B cell (primary cell): ENCODE results near the gene BICDL1. TPM values are rescaled to one million over a fixed set of nuclear protein-coding genes. Genes with fewer than 3 reads are reported as not detected.

ENCODE experiments used
- ATAC-seq: fragments of 200-7000 bp; cut with Tn5 transposase; one replicate; pipeline ENCODE4 v1.10.0; 2021; ENCODE audit warnings: low read depth, mild to moderate bottlenecking, moderate number of reproducible peaks, moderate library complexity
- CTCF ChIA-PET: fragments of 350-600 bp; sonication (Branson Sonifier 250); formaldehyde crosslinking; loops from one replicate; lab custom pipeline; 2021; ENCODE audit warnings: antibody characterized with exemption, inconsistent platforms; lab: Charles Lee
- POLR2A ChIA-PET: fragments of 350-600 bp; sonication (Branson Sonifier 250); formaldehyde crosslinking; loops from one replicate; lab custom pipeline; 2021; ENCODE audit warnings: antibody characterized with exemption; lab: Charles Lee
- DNase-seq: peaks from one replicate; pipeline ENCODE4 v3.0.0; 2013
- H2AFZ ChIP-seq: 2 replicates; pipeline ENCODE4 v1.6.1; 2012; ENCODE audit warnings: mild to moderate bottlenecking, low read depth, low read length; ENCODE audit not compliant: insufficient read depth, poor library complexity, severe bottlenecking
- H3K27ac ChIP-seq, 2 donors: 1 replicate in 1 of 2; 2 replicates in 1 of 2; pipeline ENCODE4 v1.5.1; 2012 to 2013; ENCODE audit warnings: low read length in 2 of 2, mild to moderate bottlenecking in 2 of 2, moderate library complexity in 1 of 2
- H3K27me3 ChIP-seq, 4 experiments: fragments of 200-600 bp in 1 of 4; sonication (generic) in 1 of 4; replicated peaks in 1 of 4; 1 replicate in 2 of 4; 2 replicates in 2 of 4; pipeline versions ENCODE4 v1.6.1 to v1.7.0; 2013 to 2016; ENCODE audit warnings: low read length in 3 of 4, mild to moderate bottlenecking in 2 of 4, mixed read lengths in 1 of 4, moderate library complexity in 1 of 4; ENCODE audit not compliant: insufficient read depth in 4 of 4, control insufficient read depth in 3 of 4; ENCODE audit errors: control extremely low read depth in 1 of 4
- H3K36me3 ChIP-seq, 2 experiments: replicated peaks in 1 of 2; 1 replicate in 1 of 2; 2 replicates in 1 of 2; pipeline versions ENCODE4 v1.6.1 to v1.7.1; 2013; ENCODE audit warnings: low read length in 1 of 2; ENCODE audit not compliant: insufficient read depth in 2 of 2, control insufficient read depth in 1 of 2; ENCODE audit errors: control extremely low read depth in 1 of 2, extremely low read depth in 1 of 2
- H3K4me1 ChIP-seq, 2 donors: fragments of 200-600 bp in 1 of 2; sonication (generic) in 1 of 2; 1 replicate in 1 of 2; 2 replicates in 1 of 2; pipeline versions ENCODE4 v1.5.1 to v1.6.1; 2013 to 2017; ENCODE audit warnings: low read length in 2 of 2; ENCODE audit not compliant: control insufficient read depth in 2 of 2, insufficient read depth in 2 of 2
- H3K4me2 ChIP-seq: replicated peaks from 2 replicates; pipeline ENCODE3; 2012; ENCODE audit warnings: mild to moderate bottlenecking, low read depth, low read length; ENCODE audit not compliant: poor library complexity, severe bottlenecking
- H3K4me3 ChIP-seq, 5 experiments: fragments of 200-600 bp in 1 of 5; sonication (generic) in 1 of 5; 1 replicate in 3 of 5; 2 replicates in 2 of 5; pipeline versions ENCODE4 v1.5.1 to v1.7.0; 2011 to 2016; ENCODE audit warnings: low read length in 4 of 5, mild to moderate bottlenecking in 4 of 5, low read depth in 2 of 5, control low read depth in 1 of 5, moderate library complexity in 1 of 5; ENCODE audit not compliant: insufficient read depth in 1 of 5; ENCODE audit errors: control extremely low read depth in 1 of 5, extremely low read depth in 1 of 5
- H3K79me2 ChIP-seq: fragments of 200-600 bp; sonication (generic); one replicate; pipeline ENCODE4 v1.6.0; 2016; ENCODE audit warnings: low read length; ENCODE audit not compliant: control insufficient read depth, insufficient read depth
- H3K9ac ChIP-seq: fragments of 200-600 bp; sonication (generic); 2 replicates; pipeline ENCODE4 v1.6.1; 2017; ENCODE audit warnings: mild to moderate bottlenecking, low read length, moderate library complexity
- H3K9me3 ChIP-seq, 3 donors: one replicate each; pipeline versions ENCODE4 v1.6.1 to v1.7.1; 2013; ENCODE audit warnings: low read length in 2 of 3; ENCODE audit not compliant: control insufficient read depth in 2 of 3, insufficient read depth in 1 of 3; ENCODE audit errors: control extremely low read depth in 1 of 3
- H4K20me1 ChIP-seq: 2 replicates; pipeline ENCODE4 v1.6.0; 2012; ENCODE audit warnings: mild to moderate bottlenecking, low read length; ENCODE audit not compliant: insufficient read depth, control insufficient read depth, poor library complexity, severe bottlenecking
- H3K27ac Mint-ChIP-seq: one replicate; pipeline ENCODE4 v1.8.0; 2021; ENCODE audit warnings: mixed read lengths
- H3K27me3 Mint-ChIP-seq: one replicate; pipeline ENCODE4 v1.8.0; 2021; ENCODE audit warnings: mixed read lengths
- H3K4me1 Mint-ChIP-seq: one replicate; pipeline ENCODE4 v1.8.0; 2021; ENCODE audit warnings: mixed read lengths
- H3K4me3 Mint-ChIP-seq: one replicate; pipeline ENCODE4 v1.8.0; 2021; ENCODE audit warnings: mixed read lengths
- H3K9me3 Mint-ChIP-seq: one replicate; pipeline ENCODE4 v1.8.0; 2022; ENCODE audit warnings: mixed read lengths; ENCODE audit not compliant: insufficient read depth
- EZH2 ChIP-seq: IDR thresholded peaks from 2 replicates; pipeline ENCODE4 v1.6.1; 2012; ENCODE audit warnings: borderline replicate concordance, low read depth, mild to moderate bottlenecking, moderate library complexity, low read length; ENCODE audit not compliant: insufficient read depth, poor library complexity, severe bottlenecking
- WGBS: methylation state at CpG from one replicate; pipeline ENCODE4 v1.1.5; 2013; ENCODE audit warnings: missing lambda C conversion rate; ENCODE audit not compliant: insufficient coverage; 5-methylcytosine and 5-hydroxymethylcytosine counted together
- intact Hi-C: fragments of 100-400 bp; cut with micrococcal nuclease; formaldehyde crosslinking; loops from one replicate; pipeline ENCODE4 v1.10.0; 2022
- polyA plus RNA-seq: library from polyadenylated mRNA; depleted of rRNA; stranded (reverse); fragments of >200 nt; gene quantifications from 2 replicates; pipeline ENCODE4 v1.2.3, GENCODE V29; 2012
- total RNA-seq, 2 donors: library from RNA; stranded (reverse); fragments of 120-200 nt in 1 of 2; gene quantifications; 1 replicate in 1 of 2; 2 replicates in 1 of 2; pipeline versions ENCODE4 v1.2.3 to v1.2.4, GENCODE V29; 2013 to 2022
- TF ChIP-seq, protein P1 (sequence below): fragments of 200-600 bp; IDR thresholded peaks from one replicate; pipeline ENCODE4 v1.8.0; 2022; ENCODE audit warnings: antibody characterized with exemption, mild to moderate bottlenecking

The BICDL1 gene
- total and polyA plus RNA-seq, 2 donors (not counting 1 experiment from before 2014, with no cell fraction given), result 15.6 to 41.5 TPM

- Histone ChIP-seq H3K36me3 (no peaks in the 10 kb centered on the region), H3K4me2 (no peak overlapping the region), H2AFZ (no peak overlapping the region), H3K4me1 (no peaks in the 10 kb centered on the region), H3K9ac (no peak overlapping the region), H3K79me2 (no peaks in the 10 kb centered on the region), H3K27ac (no peak overlapping the region), H3K4me3 (no peak overlapping the region), H4K20me1 (no peaks in the 10 kb centered on the region), H3K9me3 (no peaks in the 10 kb centered on the region), H3K27me3 (no peaks in the 10 kb centered on the region)
- H3K27me3 Mint-ChIP-seq, result no peaks in the 10 kb centered on the region
- H3K4me1 Mint-ChIP-seq, result no peaks in the 10 kb centered on the region
- intact Hi-C loops, result no loop called here
- no peak for ATAC-seq
- DNase-seq, result no peak
- POLR2A ChIA-PET, result no interaction called here
- CTCF ChIA-PET, result no interaction called here
- H3K9me3 Mint-ChIP-seq, result no peaks in the 10 kb centered on the region
- no peak for TF ChIP-seq EZH2
- TF ChIP-seq, protein P1, sequence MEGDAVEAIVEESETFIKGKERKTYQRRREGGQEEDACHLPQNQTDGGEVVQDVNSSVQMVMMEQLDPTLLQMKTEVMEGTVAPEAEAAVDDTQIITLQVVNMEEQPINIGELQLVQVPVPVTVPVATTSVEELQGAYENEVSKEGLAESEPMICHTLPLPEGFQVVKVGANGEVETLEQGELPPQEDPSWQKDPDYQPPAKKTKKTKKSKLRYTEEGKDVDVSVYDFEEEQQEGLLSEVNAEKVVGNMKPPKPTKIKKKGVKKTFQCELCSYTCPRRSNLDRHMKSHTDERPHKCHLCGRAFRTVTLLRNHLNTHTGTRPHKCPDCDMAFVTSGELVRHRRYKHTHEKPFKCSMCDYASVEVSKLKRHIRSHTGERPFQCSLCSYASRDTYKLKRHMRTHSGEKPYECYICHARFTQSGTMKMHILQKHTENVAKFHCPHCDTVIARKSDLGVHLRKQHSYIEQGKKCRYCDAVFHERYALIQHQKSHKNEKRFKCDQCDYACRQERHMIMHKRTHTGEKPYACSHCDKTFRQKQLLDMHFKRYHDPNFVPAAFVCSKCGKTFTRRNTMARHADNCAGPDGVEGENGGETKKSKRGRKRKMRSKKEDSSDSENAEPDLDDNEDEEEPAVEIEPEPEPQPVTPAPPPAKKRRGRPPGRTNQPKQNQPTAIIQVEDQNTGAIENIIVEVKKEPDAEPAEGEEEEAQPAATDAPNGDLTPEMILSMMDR, result no peak
- H3K27ac Mint-ChIP-seq, result no peak overlapping the region
- H3K4me3 Mint-ChIP-seq, result no peak overlapping the region
Observed at GRCh38 chr12:120048263-120048662, 59.2 kb downstream of the BICDL1 start.

GRCh38 chr12:120049426-120049825 lies 60.4 kb downstream of the BICDL1 start:
- DNase-seq (no peak), ATAC-seq (no peak)
- no peak overlapping the region for H3K4me2 ChIP-seq
- no peaks in the 10 kb centered on the region for H3K9me3 ChIP-seq
- WGBS, result no CpG with 5 or more reads among the region's 6 CpGs
- no peaks in the 10 kb centered on the region for H3K9me3 Mint-ChIP-seq
- no peak overlapping the region for H3K4me3 ChIP-seq
- H3K79me2 ChIP-seq, result no peaks in the 10 kb centered on the region
- no peaks in the 10 kb centered on the region for H3K27me3 ChIP-seq
- no peaks in the 10 kb centered on the region for H3K4me1 Mint-ChIP-seq
- ChIA-PET CTCF (no interaction called here), POLR2A (no interaction called here)
- no peak overlapping the region for H3K27ac Mint-ChIP-seq
- H3K4me3 Mint-ChIP-seq, result no peak overlapping the region
- H2AFZ ChIP-seq, result no peak overlapping the region
- no peak for TF ChIP-seq EZH2
- TF ChIP-seq, protein P1, result no peak
- no peaks in the 10 kb centered on the region for H4K20me1 ChIP-seq
- H3K27me3 Mint-ChIP-seq, result no peaks in the 10 kb centered on the region
- H3K4me1 ChIP-seq, result no peaks in the 10 kb centered on the region
- intact Hi-C loops, result no loop called here
- no peaks in the 10 kb centered on the region for H3K36me3 ChIP-seq
- H3K9ac ChIP-seq, result no peak overlapping the region
- H3K27ac ChIP-seq, result no peak overlapping the region
